Astrocyte (in vitro differentiated cells and primary cell): ENCODE measurements around the gene ATAD3A. TPM values are rescaled to one million over a fixed set of nuclear protein-coding genes. Genes with fewer than 3 reads are reported as not detected.
"Not testable (repeated sequence)": the region's sequence is repeated elsewhere in the genome, so short reads cannot be mapped to it uniquely, and the experiment has no call there.

ENCODE experiments used
- DNase-seq: peaks from one replicate; pipeline ENCODE4 v3.0.0-alpha.2; 2010; ENCODE audit warnings: low read depth
- FAIRE-seq: peaks from 2 replicates; lab custom pipeline; 2011; peaks lifted over from hg19 to GRCh38; lab: Jason Lieb, UNC
- H2AFZ ChIP-seq: 2 replicates; pipeline ENCODE4 v1.6.0; 2012; ENCODE audit warnings: low read depth, low read length, inconsistent platforms
- H3K27ac ChIP-seq: 2 replicates; pipeline ENCODE4 v1.5.1; 2011; ENCODE audit warnings: low read depth, low read length, inconsistent platforms
- H3K27me3 ChIP-seq: 2 replicates; pipeline ENCODE4 v1.6.0; 2011; ENCODE audit warnings: low read length, inconsistent platforms; ENCODE audit not compliant: insufficient read depth
- H3K36me3 ChIP-seq: 2 replicates; pipeline ENCODE4 v1.5.1; 2011; ENCODE audit warnings: low read length, inconsistent platforms; ENCODE audit not compliant: insufficient read depth
- H3K4me1 ChIP-seq: 2 replicates; pipeline ENCODE4 v1.5.1; 2011; ENCODE audit warnings: low read length, inconsistent platforms; ENCODE audit not compliant: insufficient read depth
- H3K4me2 ChIP-seq: 2 replicates; pipeline ENCODE4 v1.6.0; 2012; ENCODE audit warnings: low read length, inconsistent platforms
- H3K4me3 ChIP-seq: 2 replicates; pipeline ENCODE4 v1.5.1; 2011; ENCODE audit warnings: low read depth, mild to moderate bottlenecking, low read length, inconsistent platforms; ENCODE audit not compliant: insufficient read depth
- H3K79me2 ChIP-seq: 2 replicates; pipeline ENCODE4 v1.6.0; 2012; ENCODE audit warnings: mild to moderate bottlenecking, low read length, inconsistent platforms; ENCODE audit not compliant: insufficient read depth
- H3K9ac ChIP-seq: 2 replicates; pipeline ENCODE4 v1.6.0; 2012; ENCODE audit warnings: mild to moderate bottlenecking, low read length, inconsistent platforms
- H3K9me3 ChIP-seq: 2 replicates; pipeline ENCODE4 v1.5.1; 2012; ENCODE audit warnings: low read depth, mild to moderate bottlenecking, low read length, inconsistent platforms; ENCODE audit not compliant: insufficient read depth
- H4K20me1 ChIP-seq: 2 replicates; pipeline ENCODE4 v1.6.0; 2012; ENCODE audit warnings: low read length, inconsistent platforms; ENCODE audit not compliant: insufficient read depth
- H3K27ac Mint-ChIP-seq: one replicate; pipeline ENCODE4 v1.8.0; 2021; ENCODE audit warnings: mild to moderate bottlenecking, mixed read lengths; ENCODE audit not compliant: unreplicated experiment
- H3K27me3 Mint-ChIP-seq: one replicate; pipeline ENCODE4 v1.8.0; 2021; ENCODE audit warnings: low read depth, mixed read lengths; ENCODE audit not compliant: unreplicated experiment
- H3K36me3 Mint-ChIP-seq: one replicate; pipeline ENCODE4 v1.8.0; 2021; ENCODE audit warnings: low read depth, mixed read lengths; ENCODE audit not compliant: unreplicated experiment
- H3K4me1 Mint-ChIP-seq: one replicate; pipeline ENCODE4 v1.8.0; 2021; ENCODE audit warnings: low read depth, mixed read lengths; ENCODE audit not compliant: unreplicated experiment
- H3K4me3 Mint-ChIP-seq: one replicate; pipeline ENCODE4 v1.8.0; 2021; ENCODE audit warnings: mild to moderate bottlenecking, moderate library complexity, mixed read lengths; ENCODE audit not compliant: unreplicated experiment
- H3K9me3 Mint-ChIP-seq: one replicate; pipeline ENCODE4 v1.8.0; 2021; ENCODE audit warnings: mild to moderate bottlenecking, mixed read lengths; ENCODE audit not compliant: unreplicated experiment
- EZH2 ChIP-seq: IDR thresholded peaks from 2 replicates; pipeline ENCODE4 v1.6.1; 2012; ENCODE audit warnings: mild to moderate bottlenecking, low read length, inconsistent platforms; ENCODE audit not compliant: insufficient read depth
- total RNA-seq: library from RNA; stranded (reverse); gene quantifications from 2 replicates; pipeline ENCODE4 v1.2.1, GENCODE V29; 2021
- TF ChIP-seq, protein P1 (sequence below): IDR thresholded peaks from 2 replicates; pipeline ENCODE4 v1.5.1; 2011; ENCODE audit warnings: low read depth, mild to moderate bottlenecking, inconsistent platforms, low read length, moderate library complexity; ENCODE audit not compliant: insufficient read depth

Gene ATAD3A
- total RNA-seq, 1 donor from 2014 or later: 54.9 TPM

DNA sequence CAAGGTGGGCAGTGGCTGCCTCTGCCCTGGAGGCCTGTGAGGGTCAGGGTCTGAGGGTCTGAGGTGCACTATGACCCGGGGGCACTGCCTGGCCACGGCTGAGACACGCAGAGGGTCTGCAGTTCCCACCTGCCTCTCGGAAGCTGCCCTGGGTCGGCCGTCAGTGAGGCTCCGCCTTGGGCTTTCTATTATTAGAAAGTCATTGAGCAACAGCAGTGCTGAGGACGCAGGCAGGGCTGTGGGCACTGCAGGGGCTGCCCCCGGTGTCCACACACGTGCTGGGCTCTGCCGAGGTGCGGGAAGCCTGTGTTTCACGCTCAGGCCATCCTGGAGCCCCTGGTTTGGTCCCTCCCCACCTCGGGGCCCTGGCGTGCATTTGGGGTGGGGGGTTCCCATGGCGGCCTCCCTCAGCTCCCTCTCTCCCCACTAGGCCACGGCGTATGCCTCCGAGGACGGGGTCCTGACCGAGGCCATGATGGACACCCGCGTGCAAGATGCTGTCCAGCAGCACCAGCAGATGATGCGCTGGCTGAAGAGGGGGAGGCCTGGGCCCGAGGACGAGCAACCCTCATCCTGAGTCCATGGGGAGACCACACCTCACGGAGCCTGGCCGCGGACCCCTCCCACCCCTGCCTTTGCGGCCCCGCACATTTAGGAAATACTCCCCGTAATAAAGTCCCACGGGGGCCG, 3.0 kb upstream of the ATAD3A start:
- H3K36me3 ChIP-seq, H3K4me1 Mint-ChIP-seq, H3K9me3 ChIP-seq, H3K36me3 Mint-ChIP-seq, H3K4me3 ChIP-seq, H3K27me3 Mint-ChIP-seq, H3K9me3 Mint-ChIP-seq, H3K4me1 ChIP-seq, H3K27me3 ChIP-seq, H4K20me1 ChIP-seq, H3K27ac ChIP-seq, FAIRE-seq, H3K4me2 ChIP-seq, DNase-seq, H3K9ac ChIP-seq, H3K4me3 Mint-ChIP-seq, H2AFZ ChIP-seq, H3K27ac Mint-ChIP-seq: not testable (repeated sequence)
- peaks cover 12% of the 10 kb centered on the region for H3K79me2 ChIP-seq

DNA sequence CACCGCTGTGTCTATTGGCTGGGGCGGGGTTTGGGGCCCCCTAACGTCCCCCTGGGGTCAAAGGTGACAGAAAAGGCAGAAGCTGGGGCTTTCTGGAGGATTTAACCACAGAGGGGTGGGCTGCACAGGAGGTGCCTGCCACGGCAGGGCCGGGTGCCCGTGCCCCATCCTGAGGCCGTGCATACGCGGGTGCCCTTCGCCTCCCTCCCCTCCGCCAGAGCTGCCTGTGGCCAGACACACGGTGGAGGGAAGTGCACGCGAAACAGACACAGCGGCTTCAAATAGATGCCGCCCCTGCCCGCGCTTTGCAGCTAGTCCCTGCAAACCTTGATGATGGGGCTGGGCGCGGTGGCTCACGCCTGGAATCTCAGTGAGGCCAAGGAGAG, 2.5 kb upstream of the ATAD3A start:
- H2AFZ ChIP-seq, H3K36me3 ChIP-seq, H3K36me3 Mint-ChIP-seq, H3K27me3 ChIP-seq, H4K20me1 ChIP-seq, H3K4me1 ChIP-seq, H3K9ac ChIP-seq, H3K9me3 ChIP-seq, H3K4me2 ChIP-seq, H3K4me3 Mint-ChIP-seq, H3K4me3 ChIP-seq, H3K9me3 Mint-ChIP-seq, DNase-seq, H3K27ac ChIP-seq, H3K4me1 Mint-ChIP-seq, H3K27ac Mint-ChIP-seq, H3K27me3 Mint-ChIP-seq, FAIRE-seq: not testable (repeated sequence)
- peaks cover 17% of the 10 kb centered on the region for H3K79me2 ChIP-seq

DNA sequence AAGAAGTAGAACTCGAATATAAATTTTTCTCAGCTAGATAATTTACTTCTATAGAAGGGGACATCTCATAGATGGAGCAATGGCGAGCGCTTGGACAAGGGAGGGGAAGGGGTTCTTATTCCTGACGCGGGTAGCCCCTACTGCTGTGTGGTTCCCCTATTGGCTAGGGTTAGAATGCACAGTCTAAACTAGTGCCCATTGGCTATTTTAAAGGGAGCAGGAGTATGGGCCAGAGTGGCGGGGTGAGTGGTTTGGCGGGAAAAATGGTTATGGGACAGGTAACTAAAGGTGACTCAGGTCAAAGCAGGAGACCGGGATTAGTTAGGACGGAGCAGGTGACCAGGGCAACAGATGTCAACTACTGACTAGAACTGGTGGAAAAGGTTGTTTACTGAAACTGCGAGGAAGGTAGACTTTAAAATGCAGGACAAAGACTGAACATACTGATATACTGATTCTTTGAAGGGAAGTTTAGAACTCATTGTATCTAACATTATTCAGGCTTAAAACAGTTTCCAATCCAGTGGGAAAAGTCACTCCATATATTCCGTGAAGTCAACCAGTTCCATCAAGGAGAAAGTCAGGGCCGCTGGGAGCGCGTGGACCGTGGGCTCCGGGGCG, 940 bp upstream of the ATAD3A start:
- H3K4me1 ChIP-seq: peaks cover 5% of the 10 kb centered on the region
- H3K36me3 ChIP-seq: no peaks in the 10 kb centered on the region
- TF ChIP-seq, protein P1, sequence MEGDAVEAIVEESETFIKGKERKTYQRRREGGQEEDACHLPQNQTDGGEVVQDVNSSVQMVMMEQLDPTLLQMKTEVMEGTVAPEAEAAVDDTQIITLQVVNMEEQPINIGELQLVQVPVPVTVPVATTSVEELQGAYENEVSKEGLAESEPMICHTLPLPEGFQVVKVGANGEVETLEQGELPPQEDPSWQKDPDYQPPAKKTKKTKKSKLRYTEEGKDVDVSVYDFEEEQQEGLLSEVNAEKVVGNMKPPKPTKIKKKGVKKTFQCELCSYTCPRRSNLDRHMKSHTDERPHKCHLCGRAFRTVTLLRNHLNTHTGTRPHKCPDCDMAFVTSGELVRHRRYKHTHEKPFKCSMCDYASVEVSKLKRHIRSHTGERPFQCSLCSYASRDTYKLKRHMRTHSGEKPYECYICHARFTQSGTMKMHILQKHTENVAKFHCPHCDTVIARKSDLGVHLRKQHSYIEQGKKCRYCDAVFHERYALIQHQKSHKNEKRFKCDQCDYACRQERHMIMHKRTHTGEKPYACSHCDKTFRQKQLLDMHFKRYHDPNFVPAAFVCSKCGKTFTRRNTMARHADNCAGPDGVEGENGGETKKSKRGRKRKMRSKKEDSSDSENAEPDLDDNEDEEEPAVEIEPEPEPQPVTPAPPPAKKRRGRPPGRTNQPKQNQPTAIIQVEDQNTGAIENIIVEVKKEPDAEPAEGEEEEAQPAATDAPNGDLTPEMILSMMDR: no peak
- no peak for TF ChIP-seq EZH2
- FAIRE-seq (no peak), DNase-seq (peak; percentile 9)
- peaks cover 31% of the 10 kb centered on the region for H3K79me2 ChIP-seq
- H3K4me3 ChIP-seq: peak overlapping the region; percentile 91
- peaks cover 10% of the 10 kb centered on the region for H4K20me1 ChIP-seq
- H3K27me3 ChIP-seq: no peaks in the 10 kb centered on the region
- H3K4me1 Mint-ChIP-seq: peaks cover 8% of the 10 kb centered on the region
- H3K27me3 Mint-ChIP-seq: no peaks in the 10 kb centered on the region
- peak overlapping the region; percentile 96 for H3K4me3 Mint-ChIP-seq
- H3K27ac ChIP-seq: peak overlapping the region; percentile 99
- H3K9me3 ChIP-seq: no peaks in the 10 kb centered on the region
- H3K4me2 ChIP-seq: peak overlapping the region; percentile 99
- no peaks in the 10 kb centered on the region for H3K9me3 Mint-ChIP-seq
- H3K36me3 Mint-ChIP-seq: peaks cover 11% of the 10 kb centered on the region
- peak overlapping the region; percentile 98 for H2AFZ ChIP-seq
- peak overlapping the region; percentile 99 for H3K9ac ChIP-seq
- peak overlapping the region; percentile 87 for H3K27ac Mint-ChIP-seq

DNA sequence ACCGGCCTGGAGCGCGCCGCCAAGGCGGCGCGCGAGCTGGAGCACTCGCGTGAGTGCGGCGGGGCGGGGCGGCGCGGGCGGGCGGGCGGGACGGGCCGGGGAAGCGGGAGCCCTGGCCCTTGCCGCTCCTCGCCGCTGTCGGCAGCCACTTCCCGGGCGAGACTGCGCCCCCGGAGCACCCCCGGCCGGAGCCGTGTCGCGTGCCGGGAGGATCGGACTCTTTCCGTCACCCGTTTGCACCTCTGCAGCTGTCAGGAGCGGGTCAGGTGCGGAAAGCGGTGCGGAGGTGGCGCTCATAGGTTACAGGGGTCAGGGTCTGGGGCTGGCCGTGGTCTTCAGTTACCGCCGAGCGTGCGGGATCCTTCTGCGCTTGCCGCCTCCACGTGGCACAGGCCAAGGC, 463 bp downstream of the ATAD3A start:
- H3K27me3 ChIP-seq, H3K9me3 Mint-ChIP-seq, H3K36me3 ChIP-seq, DNase-seq, H2AFZ ChIP-seq, H3K27me3 Mint-ChIP-seq, H4K20me1 ChIP-seq, H3K9me3 ChIP-seq, H3K36me3 Mint-ChIP-seq, FAIRE-seq, H3K4me1 Mint-ChIP-seq, H3K4me1 ChIP-seq: not testable (repeated sequence)
- Histone ChIP-seq H3K4me3 (peak overlapping the region; percentile 91), H3K79me2 (peaks cover 31% of the 10 kb centered on the region), H3K27ac (peak overlapping the region; percentile 50), H3K9ac (peak overlapping the region; percentile 74), H3K4me2 (peak overlapping the region; percentile 81)
- Mint-ChIP-seq H3K27ac (peak overlapping the region; percentile 58), H3K4me3 (peak overlapping the region; percentile 87)

DNA sequence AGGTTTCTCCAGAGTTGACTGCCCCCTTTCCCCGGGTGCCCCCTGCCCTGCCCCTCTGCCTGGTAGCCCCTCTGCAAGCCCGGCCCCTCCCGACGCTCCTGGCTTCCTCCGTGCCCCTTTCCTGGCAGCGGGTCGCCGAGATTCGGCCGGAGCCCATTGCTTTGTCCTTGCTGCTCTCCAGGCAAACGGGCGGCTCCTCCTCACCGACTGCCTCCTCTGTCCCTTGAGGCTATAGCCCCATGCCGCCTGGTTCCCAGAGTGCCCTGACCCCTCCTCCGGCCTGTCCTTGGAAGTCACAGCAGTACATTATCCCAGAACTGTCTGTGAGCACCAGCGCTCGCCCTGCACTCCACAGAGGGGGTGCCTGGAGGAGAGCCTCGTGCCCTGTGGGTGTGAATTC, 1.7 kb downstream of the ATAD3A start:
- not testable (repeated sequence) for H3K27me3 Mint-ChIP-seq, H3K27me3 ChIP-seq, H3K4me1 Mint-ChIP-seq, H3K9me3 Mint-ChIP-seq, H3K27ac ChIP-seq, H3K9ac ChIP-seq, H3K36me3 Mint-ChIP-seq, H3K4me3 ChIP-seq, H4K20me1 ChIP-seq, FAIRE-seq, H3K36me3 ChIP-seq, H2AFZ ChIP-seq, H3K9me3 ChIP-seq, H3K4me1 ChIP-seq, DNase-seq
- H3K4me2 ChIP-seq: peak overlapping the region; percentile 66
- Mint-ChIP-seq H3K27ac (peak overlapping the region; percentile 38), H3K4me3 (peak overlapping the region; percentile 84)
- peaks cover 31% of the 10 kb centered on the region for H3K79me2 ChIP-seq
